GM21423 (cell line): ENCODE measurements around the gene ACER3.
"Not testable (repeated sequence)": the region's sequence is repeated elsewhere in the genome, so short reads cannot be mapped to it uniquely, and the experiment has no call there.

Experiments used
- ATAC-seq: cut with Tn5 transposase; IDR thresholded peaks from one replicate; pipeline ENCODE4 v1.9.1; 2021; ENCODE audit warnings: mild to moderate bottlenecking, moderate library complexity; ENCODE audit not compliant: unreplicated experiment

Gene ACER3

GRCh38 chr11:77055101-77055561 is 194.4 kb downstream of the ACER3 start:
- ATAC-seq: no peak

- no peak for ATAC-seq
Observed at GRCh38 chr11:77055913-77056312, 195.2 kb downstream of the ACER3 start.

GRCh38 chr11:77056814-77057402 is 196.2 kb downstream of the ACER3 start:
- no peak for ATAC-seq

DNA sequence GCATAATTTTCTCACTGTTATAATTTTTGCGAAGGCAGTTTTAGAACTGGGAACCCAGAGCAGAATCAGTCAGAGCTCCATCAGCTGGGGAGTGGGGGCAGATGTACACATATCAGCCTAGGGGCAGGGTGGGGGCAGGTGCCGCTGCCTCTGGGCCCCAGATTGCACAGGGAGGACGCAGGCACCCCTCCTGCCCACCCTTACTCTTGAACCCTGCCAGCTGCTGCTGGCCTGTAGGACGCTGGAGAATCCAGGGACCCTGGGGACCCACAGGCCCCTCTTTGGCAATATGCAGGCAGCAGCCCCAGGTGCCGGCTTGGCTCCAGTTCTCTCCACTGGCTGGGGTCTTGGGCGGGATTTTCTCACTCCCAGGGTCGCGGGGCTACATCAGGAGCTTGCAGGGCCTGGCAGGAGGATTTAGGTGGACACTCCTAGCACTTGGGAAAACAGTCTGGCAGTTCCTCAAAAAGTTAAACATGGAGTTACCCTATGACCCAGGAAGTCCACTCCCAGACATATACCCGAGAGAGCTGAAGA is 197.3 kb downstream of the ACER3 start:
- no peak for ATAC-seq

GRCh38 chr11:77058900-77059299 is 198.2 kb downstream of the ACER3 start:
- no peak for ATAC-seq

DNA sequence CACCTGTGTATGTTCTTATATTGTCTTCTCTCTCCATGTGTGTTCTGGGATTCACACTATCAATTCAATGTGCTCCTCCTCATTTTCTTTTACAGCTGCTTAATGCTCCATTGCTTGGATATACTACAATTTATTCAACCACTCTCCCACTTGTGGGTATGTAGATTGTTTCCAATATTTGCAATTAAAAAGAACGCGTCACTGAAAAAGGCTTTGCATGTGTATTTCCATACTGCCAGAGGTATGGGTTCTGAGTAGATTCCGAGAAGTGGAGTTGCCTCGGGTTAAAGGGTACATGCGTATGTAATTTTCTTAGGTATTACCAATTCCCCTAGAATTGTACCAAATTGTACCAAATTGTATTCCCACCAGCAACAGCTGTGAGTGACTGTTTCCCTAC is 199.1 kb downstream of the ACER3 start:
- ATAC-seq: no peak

GRCh38 chr11:77060234-77060633 is 199.5 kb downstream of the ACER3 start:
- ATAC-seq: no peak

- not testable (repeated sequence) for ATAC-seq
Observed at GRCh38 chr11:77061258-77061657, 200.5 kb downstream of the ACER3 start.

GRCh38 chr11:77062924-77063323 is 202.2 kb downstream of the ACER3 start:
- no peak for ATAC-seq

- ATAC-seq: no peak
Observed at GRCh38 chr11:77063407-77063806, 202.7 kb downstream of the ACER3 start.

DNA sequence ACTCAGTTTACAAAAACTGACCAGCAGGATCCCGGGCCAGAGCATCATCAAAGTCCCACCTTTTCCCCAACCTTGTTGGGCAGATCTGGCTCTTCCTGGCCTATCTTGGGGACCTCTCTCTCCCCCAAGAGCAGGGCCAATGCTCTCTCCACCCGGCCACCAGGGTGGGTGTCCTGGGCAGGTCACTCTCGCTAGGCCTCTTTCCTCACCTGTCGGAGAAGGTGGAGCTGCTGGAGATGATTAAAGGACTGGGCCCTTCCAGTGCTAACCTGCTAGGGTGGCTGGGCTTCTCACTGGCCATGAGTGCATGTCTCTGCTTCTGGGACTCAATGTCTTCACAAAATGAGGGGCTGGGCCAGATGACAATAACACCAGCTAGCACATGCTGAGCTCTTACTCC is 203.1 kb downstream of the ACER3 start:
- no peak for ATAC-seq

DNA sequence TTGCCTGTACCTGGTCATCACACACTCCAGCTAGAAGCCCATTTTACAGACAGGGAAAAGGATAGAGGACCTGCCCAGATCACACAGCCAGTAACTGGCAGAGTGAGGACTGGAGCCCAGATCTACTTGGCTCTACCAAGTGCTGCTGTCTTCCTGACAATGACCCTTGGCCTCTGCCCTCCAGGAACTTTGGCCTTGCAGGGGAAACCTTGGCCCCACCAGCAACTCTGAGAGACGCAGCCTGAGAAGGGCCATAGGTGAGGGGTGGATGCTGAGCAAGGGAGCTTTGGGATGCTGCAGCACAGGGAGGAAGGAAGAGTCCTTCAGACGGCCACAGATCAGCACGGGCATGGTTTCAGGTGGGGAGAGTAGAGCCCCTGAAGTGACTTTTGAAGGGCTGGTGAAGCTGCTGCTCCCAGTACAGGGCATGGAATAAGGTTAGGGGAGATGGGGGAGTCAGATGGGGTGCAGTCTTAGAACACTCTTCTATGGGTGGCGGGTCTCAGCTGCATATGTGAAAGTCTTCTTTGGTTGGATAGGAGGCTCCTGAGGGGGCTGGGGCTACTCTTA is 204.0 kb downstream of the ACER3 start:
- ATAC-seq: no peak

GRCh38 chr11:77065878-77066228 is 205.1 kb downstream of the ACER3 start:
- no peak for ATAC-seq

- peak; percentile 80 for ATAC-seq
Observed at GRCh38 chr11:77066229-77067042, 205.7 kb downstream of the ACER3 start, which contains the start of gene CAPN5. Gene CAPN5, plus strand, starts transcription at chr11:77066971. Its CDS starts 17,916 bp downstream, at chr11:77084887.

GRCh38 chr11:77067861-77068443 is 207.2 kb downstream of the ACER3 start:
- no peak for ATAC-seq

DNA sequence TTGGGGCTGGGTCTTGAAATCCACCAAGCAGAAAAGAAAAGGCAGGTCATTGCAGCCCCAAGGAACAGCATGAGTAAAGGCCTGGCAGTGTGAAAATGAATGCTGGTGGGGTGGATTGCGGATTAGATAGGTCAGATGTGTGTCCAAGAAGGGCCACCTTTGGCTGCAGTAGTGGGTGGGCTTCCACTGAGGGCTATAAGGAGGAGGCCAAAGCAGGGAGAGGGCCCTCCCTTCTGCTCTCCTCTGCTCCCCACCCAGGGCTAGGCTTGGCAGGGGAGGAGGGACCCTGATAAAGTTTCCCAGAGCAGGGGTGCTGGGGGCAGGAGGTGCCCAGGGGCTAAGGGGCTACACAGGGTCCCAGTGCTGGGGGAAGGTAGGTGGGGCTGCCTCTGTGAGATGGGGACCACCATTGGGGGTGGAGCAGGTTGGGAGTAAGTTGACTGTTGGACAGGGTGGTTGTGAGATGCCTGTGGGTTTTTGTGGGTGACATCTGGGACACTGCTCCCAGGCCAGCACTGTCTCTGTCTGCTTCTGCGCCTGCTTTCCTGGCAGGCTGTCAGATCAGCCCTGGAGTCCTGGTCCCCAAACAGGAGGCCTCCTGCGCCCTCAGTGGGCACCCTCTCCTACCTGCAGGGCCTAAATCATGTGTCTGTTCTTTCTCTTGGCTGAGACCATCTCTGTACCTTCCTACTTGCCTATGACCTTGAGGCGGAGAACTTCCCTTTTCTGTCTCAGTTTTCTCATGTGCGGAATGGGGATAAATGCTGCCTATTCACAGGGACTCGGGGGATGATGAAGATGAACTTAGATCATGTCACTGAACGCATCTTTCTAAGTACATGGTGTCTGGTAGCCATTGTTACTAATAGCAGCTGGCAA is 208.0 kb downstream of the ACER3 start:
- ATAC-seq: no peak

DNA sequence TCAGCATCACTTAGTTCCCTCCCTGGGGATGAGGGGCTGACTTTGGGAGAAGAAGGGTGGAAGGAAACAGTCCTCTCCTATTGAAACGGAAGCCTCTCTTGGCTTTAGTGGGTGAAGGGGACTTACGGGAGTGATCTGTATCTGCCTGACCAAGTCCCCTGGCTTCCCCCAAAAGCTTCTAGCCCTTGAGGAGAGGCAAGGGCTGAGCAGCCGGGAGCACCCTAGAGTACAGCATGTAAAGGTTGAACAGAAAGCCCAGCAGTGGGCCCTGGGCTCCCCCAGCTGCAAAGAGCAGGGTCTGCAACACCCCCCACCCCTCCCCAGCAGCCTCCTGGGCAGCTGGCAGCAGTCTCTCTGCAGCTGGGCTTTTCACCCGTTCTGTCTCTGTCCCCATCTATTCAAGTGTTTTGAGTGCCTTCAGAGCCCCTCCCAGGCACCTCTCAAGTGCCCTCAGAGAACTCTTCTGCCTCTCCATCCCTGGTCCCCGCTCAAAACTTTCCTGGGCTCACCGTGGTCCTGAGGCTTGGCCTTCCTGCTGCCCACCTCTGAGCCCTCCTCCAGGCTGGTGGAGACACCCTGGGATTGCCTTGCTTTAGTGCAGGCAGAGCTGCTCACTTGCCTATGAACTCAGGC is 208.7 kb downstream of the ACER3 start:
- no peak for ATAC-seq

DNA sequence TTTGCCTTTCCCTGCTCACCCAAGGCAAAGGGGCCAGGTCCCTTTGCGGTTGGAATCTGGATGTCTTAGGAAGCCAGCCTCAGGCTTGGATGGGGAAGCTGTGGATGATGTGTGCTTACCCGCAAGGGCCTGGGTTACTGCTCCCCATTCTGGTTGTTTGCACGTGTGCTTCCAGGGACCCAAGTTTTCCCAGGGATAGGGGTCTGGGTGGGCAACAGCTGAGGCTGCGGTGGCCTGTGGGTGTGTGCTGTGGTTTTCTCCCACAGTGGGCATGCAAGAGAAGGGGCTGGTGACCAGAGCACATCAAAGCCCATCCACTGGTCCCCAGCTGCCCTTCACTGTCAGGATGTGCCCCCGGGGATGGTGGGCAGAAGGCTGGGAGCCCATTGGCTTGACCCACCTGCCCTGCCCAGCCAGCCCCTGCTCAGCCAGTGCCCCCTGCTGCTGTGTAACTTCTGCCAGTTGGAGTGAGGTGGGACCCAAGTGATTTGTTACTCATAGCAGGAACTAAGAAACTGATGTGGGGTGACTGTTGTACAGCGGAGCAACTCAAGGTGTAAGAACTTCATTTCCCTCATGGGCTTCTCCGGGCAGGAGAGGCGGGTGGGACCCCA is 209.4 kb downstream of the ACER3 start:
- no peak for ATAC-seq

DNA sequence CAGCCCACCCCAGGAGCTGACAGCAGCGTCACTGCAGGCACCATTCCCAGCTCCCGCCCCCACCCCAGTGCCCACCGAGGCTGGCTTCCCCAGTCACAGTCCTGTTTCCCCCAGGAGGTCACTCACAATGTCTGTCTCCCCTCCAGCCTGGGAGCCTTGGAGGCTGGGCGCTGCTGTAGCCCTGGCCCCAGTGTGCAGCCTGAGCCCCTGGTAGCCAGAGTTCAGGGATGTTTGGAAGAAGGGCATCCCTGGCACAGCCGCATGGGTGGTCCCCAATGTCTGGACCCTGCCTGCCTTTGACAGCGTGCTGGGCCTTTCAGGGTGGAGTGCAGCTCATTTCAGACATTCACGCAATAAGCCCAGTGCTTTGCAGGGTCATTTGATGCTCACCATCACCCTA is 210.4 kb downstream of the ACER3 start:
- ATAC-seq: no peak
